NOMO-1 treated with dmso at 0.1 percent for 144 hours (cell line): ENCODE data around the gene FCMR.
"Not testable (repeated sequence)": the region's sequence is repeated elsewhere in the genome, so short reads cannot be mapped to it uniquely, and the experiment has no call there.

Source experiments
- DNase-seq: peaks from one replicate; lab custom pipeline; 2025; ENCODE audit not compliant: unreplicated experiment; lab: John Stamatoyannopoulos, UW

The FCMR gene

GRCh38 chr1:206880314-206880713, 41.4 kb downstream of the FCMR start:
- no peak for DNase-seq

GRCh38 chr1:206878456-206878855, 43.3 kb downstream of the FCMR start:
- no peak for DNase-seq

GRCh38 chr1:206875752-206876377, 45.9 kb downstream of the FCMR start:
- DNase-seq, result no peak

GRCh38 chr1:206873603-206874188, 48.0 kb downstream of the FCMR start:
- no peak for DNase-seq

- DNase-seq, result no peak
These were observed 49.6 kb downstream of the FCMR start for GRCh38 chr1:206872139-206872538.

- no peak for DNase-seq
These were observed 53.5 kb downstream of the FCMR start for GRCh38 chr1:206868264-206868663.

GRCh38 chr1:206867716-206868115, 54.0 kb downstream of the FCMR start:
- no peak for DNase-seq

GRCh38 chr1:206867239-206867638, 54.5 kb downstream of the FCMR start:
- no peak for DNase-seq

- no peak for DNase-seq
These were observed 55.7 kb downstream of the FCMR start for GRCh38 chr1:206866062-206866461.

GRCh38 chr1:206864939-206865671, 56.6 kb downstream of the FCMR start, which contains the start of gene IL20:
IL20 (plus strand) TSS chr1:206865623; CDS start chr1:206865853, 230 bp downstream.
- DNase-seq, result peak; percentile 53

GRCh38 chr1:206863266-206863665, 58.5 kb downstream of the FCMR start:
- DNase-seq, result no peak

GRCh38 chr1:206860165-206860564, 61.6 kb downstream of the FCMR start:
- no peak for DNase-seq

GRCh38 chr1:206859082-206859521, 62.6 kb downstream of the FCMR start:
- no peak for DNase-seq

- DNase-seq, result no peak
These were observed 64.9 kb downstream of the FCMR start for GRCh38 chr1:206856674-206857464.

GRCh38 chr1:206855859-206856258, 65.9 kb downstream of the FCMR start:
- no peak for DNase-seq

GRCh38 chr1:206854401-206855129, 67.2 kb downstream of the FCMR start:
- DNase-seq, result no peak

GRCh38 chr1:206853696-206854095, 68.0 kb downstream of the FCMR start:
- DNase-seq, result not testable (repeated sequence)
